8988T (cell line): ENCODE measurements around the gene MLX.
"Not testable (repeated sequence)": the region's sequence is repeated elsewhere in the genome, so short reads cannot be mapped to it uniquely, and the experiment has no call there.

ENCODE experiments used
- DNase-seq: peaks from one replicate; pipeline ENCODE4 v3.0.0; 2011

The MLX gene

DNA sequence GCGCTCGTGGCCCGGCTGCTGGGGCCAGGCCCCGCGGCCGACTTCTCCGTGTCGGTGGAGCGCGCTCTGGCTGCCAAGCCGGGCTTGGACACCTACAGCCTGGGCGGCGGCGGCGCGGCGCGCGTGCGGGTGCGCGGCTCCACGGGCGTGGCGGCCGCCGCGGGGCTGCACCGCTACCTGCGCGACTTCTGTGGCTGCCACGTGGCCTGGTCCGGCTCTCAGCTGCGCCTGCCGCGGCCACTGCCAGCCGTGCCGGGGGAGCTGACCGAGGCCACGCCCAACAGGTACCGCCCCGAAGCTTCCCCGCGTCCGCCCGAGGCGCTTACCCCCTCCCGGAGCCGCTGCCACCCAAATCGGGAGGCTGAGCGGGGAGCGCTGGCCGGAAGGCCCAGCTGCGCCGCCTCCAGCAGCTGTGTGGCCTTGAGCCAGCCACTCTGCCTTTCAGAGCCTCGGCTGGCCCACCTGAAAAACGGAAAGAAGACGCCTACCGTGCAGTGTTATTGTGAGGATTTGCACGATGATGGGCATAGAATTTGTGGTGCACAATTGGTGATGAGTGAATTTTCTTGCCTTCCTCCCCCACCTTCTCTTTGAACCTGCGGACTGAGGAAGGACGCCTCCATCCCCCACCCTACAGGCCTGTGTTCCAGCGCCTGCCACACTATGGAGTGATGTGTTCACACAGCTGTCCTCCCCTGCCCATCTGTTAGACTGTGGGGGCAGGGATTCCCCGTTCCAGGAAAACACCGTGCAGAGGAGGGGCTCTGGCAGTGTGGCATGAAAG lies 30.3 kb upstream of the MLX start:
- DNase-seq, result peak; percentile 90

GRCh38 chr17:42537156-42537805 lies 29.6 kb upstream of the MLX start:
- no peak for DNase-seq

DNA sequence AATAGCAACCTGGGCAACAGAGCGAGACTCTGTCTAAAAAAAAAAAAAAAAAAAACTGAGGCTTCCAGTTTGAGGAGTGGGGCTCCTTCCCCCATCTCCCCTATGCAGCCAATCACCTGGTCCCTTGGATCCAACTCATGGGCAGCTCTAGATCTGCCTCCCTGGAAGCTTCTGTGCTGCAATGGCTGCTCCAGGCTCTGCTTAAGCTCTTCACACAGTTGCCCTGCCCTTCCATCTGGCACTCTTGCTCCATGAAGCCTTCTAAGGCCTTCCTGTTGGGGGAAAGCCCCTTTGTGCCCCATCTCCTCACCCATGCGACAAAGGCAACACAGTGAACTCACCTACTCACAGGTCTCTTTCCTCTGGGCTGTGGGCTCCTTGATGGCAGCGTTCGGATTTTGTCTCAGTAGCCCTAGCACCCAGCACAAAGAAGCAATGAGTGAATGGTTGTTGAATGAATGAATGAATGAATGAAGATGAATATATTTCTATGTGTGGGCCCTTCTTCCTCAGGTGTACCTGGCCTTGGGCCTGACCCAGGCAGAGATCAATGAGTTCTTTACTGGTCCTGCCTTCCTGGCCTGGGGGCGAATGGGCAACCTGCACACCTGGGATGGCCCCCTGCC lies 29.0 kb upstream of the MLX start:
- no peak for DNase-seq

DNA sequence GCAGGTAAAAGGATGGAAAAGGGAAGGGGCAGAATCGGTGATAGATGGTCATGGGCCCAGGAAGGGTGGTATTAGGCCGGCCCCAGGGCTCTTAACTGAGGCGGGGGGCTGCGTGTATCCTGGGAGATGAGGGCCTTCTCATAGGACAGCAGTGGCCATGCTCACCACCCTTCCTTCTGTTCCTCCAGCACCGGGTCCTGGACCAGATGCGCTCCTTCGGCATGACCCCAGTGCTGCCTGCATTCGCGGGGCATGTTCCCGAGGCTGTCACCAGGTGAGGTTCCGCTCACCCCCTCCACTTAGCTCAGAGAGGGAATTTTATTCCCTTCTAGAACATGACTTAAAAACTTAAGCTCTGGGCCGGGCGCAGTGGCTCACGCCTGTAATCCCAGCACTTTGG lies 28.4 kb upstream of the MLX start:
- no peak for DNase-seq

GRCh38 chr17:42540558-42540957 lies 26.3 kb upstream of the MLX start:
- not testable (repeated sequence) for DNase-seq

DNA sequence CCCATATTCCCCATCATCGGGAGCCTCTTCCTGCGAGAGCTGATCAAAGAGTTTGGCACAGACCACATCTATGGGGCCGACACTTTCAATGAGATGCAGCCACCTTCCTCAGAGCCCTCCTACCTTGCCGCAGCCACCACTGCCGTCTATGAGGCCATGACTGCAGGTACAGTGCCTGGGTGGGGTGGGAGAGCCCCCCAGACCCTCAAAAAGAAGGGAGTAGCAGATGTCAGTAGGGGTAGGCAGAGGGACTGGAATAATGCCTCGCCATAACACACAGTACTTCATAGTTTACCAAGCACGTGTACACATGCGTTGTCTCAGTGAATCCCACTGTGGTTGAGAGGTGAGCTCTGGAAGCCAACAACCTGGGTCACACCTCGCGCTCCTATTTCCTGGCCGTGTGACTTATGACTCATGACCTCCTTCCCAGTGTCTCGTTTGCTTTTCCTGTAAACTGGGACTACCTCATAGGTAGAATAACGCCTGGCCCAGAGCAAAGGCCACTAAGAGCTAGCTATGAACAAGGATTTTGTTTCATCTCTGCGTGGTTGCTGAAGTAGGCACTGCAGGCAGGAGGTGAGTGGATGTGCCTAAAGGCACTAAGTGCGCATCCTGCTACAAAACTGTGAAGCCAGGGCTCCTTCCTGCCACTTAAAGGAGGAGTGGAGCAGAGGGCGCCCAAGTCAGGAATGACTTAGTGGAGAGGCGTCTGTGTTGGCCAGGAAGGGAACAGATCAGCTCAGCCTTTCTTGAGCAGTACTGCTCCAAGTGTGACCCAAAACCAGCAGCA lies 25.7 kb upstream of the MLX start:
- DNase-seq, result no peak

DNA sequence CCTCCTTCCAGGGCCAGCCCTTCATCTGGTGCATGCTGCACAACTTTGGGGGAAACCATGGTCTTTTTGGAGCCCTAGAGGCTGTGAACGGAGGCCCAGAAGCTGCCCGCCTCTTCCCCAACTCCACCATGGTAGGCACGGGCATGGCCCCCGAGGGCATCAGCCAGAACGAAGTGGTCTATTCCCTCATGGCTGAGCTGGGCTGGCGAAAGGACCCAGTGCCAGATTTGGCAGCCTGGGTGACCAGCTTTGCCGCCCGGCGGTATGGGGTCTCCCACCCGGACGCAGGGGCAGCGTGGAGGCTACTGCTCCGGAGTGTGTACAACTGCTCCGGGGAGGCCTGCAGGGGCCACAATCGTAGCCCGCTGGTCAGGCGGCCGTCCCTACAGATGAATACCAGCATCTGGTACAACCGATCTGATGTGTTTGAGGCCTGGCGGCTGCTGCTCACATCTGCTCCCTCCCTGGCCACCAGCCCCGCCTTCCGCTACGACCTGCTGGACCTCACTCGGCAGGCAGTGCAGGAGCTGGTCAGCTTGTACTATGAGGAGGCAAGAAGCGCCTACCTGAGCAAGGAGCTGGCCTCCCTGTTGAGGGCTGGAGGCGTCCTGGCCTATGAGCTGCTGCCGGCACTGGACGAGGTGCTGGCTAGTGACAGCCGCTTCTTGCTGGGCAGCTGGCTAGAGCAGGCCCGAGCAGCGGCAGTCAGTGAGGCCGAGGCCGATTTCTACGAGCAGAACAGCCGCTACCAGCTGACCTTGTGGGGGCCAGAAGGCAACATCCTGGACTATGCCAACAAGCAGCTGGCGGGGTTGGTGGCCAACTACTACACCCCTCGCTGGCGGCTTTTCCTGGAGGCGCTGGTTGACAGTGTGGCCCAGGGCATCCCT lies 23.5 kb upstream of the MLX start:
- no peak for DNase-seq

DNA sequence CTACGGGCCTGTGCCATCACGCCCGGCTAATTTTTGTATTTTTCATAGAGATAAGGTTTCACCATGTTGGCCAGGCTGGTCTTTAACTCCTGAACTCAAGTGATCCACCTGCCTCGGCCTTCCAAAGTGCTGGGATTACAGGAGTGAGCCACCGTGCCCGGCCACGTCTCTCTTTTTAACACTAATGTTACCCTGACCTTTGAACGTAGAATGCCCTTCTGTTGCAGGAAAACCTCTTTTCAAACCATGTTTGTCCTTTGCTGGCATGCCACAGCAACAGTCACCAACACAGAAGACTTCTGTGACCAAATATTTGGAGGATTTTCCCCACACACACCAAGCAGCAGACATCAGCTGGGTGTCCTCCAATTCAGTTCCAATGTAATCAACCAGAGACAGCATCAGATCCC lies 22.0 kb upstream of the MLX start:
- DNase-seq, result no peak

DNA sequence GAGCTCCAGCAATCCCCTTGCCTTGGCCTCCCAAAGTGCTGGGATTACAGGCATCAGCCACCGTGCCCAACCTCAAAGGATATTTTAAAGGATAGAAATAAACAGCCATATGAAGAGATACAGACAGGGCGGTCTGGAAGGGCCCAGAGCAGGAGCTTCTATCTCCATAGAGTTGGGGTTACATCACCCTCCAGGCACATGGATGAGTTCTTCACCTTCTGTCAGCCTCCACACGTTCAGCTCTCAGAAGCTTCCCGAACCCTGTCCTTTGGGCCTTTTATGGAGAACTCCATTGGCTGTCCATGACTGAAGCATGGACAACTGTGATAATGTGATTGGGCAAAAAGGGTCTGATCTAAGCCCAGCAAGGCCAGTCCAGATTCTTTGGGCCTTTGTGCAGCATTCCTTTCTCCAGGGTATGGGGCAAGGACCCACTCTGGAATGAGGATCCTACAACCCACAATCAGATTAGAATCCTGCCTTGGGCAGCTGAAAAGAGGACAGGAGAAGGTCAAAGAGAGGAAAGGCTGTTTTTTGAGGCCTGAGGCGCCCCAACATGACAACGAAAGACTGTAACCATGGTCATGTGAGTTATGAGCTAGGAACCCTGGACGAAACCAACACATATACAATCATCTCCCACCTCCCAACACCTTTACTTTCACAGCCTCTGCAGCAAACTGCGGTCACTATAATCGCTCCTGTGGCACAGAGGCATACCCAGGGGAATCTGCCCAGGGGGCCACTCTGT lies 21.0 kb upstream of the MLX start:
- DNase-seq, result not testable (repeated sequence)

DNA sequence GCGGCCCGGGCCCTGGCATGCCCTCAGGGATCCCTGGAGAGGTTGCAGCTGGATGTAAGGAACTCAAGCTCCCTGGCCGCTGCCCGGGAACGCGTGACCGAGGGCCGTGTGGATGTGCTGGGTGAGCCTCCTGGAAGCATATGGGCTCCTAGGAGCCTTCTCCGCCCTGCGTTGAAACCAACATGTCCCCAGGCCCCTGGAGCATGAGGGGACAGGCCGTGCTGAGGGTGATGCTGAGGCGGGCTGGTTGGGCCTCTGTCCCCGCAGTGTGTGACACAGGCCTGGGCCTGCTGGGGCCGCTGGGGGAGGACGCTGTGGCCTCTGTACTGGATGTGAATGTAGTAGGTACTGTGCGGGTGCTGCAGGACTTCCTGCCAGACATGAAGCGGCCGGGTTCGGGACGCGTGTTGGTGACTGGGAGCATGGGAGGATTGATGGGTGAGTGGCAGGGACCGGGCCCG lies 19.9 kb upstream of the MLX start:
- no peak for DNase-seq

GRCh38 chr17:42547698-42548069 lies 19.2 kb upstream of the MLX start:
- no peak for DNase-seq

DNA sequence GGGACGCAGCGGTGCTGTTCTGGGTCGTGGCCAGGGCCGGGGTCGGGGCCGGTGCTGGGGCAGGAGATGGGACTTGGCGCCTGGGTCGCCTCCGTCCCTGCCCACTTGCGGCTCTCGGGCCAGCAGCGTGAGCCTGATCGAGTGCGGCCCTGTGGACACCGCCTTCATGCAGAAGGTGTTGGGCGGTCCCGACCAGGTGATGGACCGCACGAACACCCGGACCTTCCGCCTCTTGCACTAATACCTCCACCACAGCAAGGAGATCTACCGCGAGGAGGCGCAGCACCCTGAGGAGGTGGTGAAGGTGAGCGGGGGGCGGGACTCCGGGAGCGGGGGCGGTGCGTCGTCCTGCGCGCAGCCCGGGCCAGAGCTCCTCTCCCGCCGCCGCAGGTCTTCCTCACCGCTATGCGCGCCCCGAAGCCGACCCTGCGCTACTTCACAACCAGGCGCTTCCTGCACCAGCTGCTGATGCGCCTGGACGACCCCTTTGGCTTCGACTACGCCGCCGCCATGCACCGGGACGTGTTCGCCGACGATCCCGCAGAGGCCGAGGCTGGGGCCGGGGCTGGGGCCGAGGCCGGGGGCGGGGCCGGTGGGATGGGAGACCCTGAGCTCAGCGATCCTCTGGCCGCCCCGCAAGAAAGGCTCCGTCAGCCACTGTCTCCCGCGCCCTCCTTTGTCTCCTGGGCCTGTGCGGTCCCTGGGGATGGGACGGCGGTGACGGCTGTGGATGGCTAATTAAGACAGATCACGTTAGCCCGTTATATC lies 18.6 kb upstream of the MLX start:
- DNase-seq, result no peak

DNA sequence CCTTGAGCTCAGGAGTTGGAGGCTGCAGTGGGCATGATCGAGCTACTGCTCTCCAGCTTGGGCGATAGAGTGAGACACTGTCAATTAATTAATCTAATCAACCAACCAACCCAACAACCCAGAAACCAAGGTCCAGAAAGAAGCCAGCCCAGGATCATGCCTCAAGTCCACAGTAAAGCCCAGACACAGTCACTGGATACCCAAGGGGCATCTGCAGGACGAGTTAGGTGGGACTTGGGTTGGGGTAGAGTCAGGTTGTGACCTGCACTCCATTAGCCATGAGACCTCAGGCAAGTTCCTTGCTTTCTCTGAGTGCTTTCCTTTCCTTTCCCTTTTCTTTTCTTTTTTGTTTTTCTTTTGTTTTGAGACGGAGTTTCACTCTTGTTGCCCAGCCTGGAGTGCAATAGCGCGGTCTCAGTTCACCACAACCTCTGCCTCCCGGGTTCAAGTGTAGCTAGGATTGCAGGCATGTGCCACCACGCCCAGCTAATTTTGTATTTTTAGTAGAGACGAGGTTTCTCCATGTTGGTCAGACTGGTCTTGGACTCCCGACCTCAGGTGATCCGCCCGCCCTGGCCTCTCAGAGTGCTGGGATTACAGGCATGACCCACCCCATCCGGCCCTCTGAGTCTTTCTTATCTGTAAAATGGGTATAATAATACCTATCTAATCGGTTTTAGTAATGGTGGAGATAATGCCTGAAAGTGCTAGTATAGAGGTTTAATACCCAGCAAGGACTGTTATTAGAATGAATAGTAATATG lies 17.7 kb upstream of the MLX start:
- no peak for DNase-seq

- not testable (repeated sequence) for DNase-seq
Observed at GRCh38 chr17:42552736-42553135, 14.2 kb upstream of the MLX start, which contains the start of gene HSD17B1. TSS of gene HSD17B1 (plus strand) at chr17:42552923. CDS start at chr17:42552934, 11 bp downstream.

DNA sequence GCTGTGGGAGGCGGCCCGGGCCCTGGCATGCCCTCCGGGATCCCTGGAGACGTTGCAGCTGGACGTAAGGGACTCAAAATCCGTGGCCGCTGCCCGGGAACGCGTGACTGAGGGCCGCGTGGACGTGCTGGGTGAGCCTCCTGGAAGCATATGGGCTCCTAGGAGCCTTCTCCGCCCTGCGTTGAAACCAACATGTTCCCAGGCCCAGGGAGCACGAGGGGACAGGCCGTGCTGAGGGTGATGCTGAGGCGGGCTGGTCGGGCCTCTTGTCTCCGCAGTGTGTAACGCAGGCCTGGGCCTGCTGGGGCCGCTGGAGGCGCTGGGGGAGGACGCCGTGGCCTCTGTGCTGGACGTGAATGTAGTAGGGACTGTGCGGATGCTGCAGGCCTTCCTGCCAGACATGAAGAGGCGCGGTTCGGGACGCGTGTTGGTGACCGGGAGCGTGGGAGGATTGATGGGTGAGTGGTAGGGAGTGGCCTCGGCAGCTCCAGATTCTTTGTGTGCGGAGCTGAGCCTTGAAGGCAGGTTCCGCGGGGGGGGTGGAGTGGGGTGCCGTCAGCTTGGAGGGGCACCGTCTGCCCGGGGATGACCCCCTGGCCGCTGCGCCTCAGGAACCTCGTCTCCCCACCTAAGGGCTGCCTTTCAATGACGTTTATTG lies 13.6 kb upstream of the MLX start:
- DNase-seq, result no peak

DNA sequence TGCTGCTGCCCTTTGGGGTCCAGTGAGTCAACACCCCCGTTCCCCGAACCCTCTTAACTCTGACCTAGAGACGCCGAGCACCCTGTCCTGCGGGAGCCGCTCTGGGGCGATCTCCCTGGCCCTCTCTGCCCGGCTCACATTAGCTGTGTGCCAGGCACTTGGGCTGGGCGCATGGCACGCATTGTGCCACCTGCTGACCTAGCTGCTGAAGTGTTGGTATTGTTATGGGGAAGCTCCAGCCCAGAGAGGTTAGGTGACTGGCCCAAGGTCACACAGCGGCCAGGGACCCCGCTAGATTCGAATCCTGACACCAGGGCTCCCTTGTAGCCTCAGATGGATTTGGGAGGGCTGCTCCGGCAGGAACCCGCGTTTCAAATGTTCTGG lies 13.0 kb upstream of the MLX start:
- DNase-seq, result no peak

- peak; percentile 76 for DNase-seq
Observed at GRCh38 chr17:42554250-42555121, 12.4 kb upstream of the MLX start.

DNA sequence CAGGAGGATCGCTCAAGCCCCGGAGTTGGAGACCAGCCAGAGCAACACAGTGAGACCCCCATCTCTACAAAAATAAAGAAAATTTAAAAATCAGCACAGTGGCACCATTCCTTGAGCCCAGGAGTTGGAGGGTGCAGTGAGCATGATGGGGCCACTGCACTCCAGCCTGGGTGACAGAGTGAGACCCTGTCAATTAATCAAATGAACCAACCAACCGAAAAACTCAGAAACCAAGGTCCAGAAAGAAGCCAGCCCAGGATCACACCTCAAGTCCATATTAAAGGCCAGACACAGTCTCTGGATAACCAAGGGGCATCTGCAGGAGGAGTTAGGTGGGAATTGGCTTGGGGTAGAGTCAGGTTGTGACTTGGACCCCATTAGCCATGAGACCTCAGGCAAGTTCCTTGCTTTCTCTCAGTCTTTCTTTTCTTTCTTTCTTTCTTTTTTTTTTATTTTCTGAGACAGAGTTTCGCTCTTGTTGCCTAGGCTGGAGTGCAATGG lies 11.7 kb upstream of the MLX start:
- DNase-seq, result no peak
